HG03457 (cell line): ENCODE results near the gene ZNF576.
A peak's percentile ranks its signal among the peaks of the same experiment; 100 is the strongest.
"Not testable (repeated sequence)": the region's sequence is repeated elsewhere in the genome, so short reads cannot be mapped to it uniquely, and the experiment has no call there.

Experiments used
- ATAC-seq: cut with Tn5 transposase; IDR thresholded peaks from one replicate; pipeline ENCODE4 v1.9.1; 2021; ENCODE audit warnings: moderate number of reproducible peaks; ENCODE audit not compliant: unreplicated experiment

The ZNF576 gene

DNA sequence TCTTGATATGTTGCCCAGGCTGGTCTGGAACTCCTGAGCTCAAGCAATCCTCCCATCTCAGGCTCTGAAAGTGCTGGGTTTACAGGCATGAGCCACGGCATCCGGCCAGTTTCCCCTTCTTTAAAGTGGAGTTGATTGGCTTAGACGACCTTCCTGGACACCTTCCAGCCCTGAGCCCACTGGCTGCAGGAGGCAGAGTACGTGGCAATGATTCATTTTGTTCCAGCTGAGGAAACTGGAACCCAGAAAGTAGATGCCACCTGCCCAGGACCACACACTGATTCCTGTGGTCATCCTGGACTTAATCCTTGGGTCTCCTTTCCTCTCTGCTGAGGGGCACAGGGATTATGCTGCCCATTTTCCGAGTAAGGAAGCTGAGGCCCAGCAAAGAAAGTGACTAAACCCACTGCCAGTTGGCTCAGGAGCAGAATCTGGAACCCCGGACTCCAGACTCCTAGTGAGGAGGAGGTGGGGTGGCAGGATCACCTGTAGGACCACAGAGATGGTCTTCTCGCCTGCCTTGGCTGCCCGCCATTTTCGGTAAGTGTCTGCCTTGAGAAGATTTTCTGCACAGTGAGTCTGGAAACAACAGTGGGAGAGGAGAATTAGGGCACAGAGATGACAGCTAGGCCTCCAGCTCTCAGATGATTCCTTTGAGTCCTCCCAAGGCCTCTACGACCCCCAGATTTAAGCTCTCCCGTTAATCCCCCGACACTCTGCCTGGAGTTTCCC lies 21.8 kb upstream of the ZNF576 start:
- no peak for ATAC-seq

DNA sequence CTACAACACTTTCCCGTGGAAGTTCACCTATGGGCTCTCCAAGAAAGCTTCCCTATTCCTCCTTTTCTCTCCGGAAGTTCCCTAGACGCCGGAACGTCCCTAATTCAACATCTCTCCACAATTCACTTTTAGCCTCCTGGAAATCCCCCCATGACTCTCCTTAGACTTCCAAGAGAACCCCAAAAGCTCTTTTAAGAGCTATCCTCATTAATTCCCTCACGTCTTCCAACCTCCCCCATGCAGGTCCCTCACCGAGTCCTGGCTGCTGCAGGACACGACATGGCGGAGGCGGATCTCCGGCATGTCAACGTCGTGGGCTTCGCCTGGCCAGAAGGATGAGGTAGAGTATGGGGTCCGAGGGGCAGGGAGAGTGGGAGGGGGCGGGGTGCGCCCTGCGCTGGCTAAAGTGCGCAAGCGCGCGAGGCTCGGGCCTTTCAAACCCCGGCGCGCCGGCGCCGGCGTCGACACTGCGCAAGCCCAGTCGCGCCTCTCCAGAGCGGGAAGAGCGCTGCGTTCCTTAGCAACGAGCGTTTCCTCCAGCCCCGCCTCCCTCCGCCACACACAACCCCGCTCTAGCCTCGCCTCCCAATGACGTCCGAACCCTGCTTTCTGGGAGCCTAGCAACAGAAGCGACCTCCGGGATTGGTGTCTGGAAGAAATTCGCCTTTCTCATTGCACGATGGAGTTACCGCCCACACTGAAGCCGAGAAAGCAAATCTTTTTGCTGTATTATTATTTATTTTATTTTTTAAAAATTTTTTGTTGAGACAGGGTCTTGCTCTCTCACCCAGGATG lies 21.0 kb upstream of the ZNF576 start, which contains the start of the genes PINLYP and XRCC1:
Gene PINLYP (plus strand): TSS at position 646 of the 795 bp plus-strand sequence. CDS start 1,391 bp downstream, outside the sequence.
Gene XRCC1 (minus strand): TSS at position 372 of the 795 bp plus-strand sequence. CDS start 69 bp downstream, at position 303.
- ATAC-seq: peak; percentile 83

DNA sequence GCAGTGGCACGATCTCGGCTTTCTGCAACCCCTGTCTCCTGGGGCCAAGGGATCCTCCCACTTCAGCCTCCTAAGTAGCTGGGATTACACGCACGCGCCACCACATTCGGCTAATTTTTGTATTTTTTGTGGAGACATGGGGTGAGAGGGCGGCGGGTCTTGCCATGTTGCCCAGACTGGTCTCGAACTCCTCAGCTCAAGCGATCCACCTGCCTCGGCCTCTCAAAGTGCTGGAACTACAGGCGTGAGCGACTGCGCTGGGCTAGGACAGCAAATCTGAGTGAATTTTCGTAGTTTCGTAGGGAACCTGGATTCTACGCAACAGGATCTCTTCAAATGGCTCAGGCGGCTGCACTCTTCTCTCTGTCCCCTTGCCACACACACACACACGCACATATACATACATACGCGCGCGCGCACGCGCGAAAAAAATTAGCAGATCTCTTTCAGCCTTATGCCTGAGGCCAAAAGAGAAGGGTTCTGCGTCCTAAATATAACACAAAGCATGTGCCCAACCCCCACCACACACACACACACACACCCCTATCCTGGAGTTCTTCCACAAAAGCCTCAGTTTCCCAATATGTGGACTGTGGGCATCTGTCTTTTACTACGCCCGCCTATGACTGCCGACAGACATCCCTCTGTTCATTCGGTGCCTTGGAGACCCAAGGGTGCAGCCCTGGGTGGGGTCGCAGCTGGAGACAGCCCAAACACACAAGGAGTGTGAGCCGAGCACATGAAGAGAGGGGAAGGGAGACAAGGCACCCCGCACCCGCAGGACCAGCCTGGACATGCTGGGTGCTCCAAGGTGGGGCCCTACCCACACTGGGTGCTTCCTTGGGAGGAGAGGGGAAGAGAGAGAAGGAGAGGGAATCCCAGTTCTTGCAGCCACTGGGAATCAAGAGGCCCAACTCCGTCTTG lies 20.2 kb upstream of the ZNF576 start:
- no peak for ATAC-seq

DNA sequence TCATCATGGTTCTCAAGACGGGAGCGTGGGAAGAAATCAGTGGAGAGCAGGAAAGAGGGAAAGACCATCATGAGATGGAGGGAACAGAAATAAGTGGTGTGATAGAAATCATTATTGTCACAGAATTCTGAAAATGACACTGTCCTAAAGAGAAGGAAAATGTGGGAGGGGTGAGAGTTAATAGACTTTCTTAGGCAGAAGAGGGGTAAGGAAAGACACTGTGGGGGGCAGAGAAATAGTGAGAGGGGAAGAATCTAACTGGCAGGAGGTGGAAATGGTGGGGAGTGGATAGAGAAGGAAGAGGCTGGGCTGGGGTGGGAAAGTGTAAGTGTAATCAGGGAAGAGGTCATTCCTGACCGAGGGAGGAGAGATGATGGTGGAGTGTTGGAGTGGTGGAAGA lies 17.6 kb upstream of the ZNF576 start:
- ATAC-seq: no peak

DNA sequence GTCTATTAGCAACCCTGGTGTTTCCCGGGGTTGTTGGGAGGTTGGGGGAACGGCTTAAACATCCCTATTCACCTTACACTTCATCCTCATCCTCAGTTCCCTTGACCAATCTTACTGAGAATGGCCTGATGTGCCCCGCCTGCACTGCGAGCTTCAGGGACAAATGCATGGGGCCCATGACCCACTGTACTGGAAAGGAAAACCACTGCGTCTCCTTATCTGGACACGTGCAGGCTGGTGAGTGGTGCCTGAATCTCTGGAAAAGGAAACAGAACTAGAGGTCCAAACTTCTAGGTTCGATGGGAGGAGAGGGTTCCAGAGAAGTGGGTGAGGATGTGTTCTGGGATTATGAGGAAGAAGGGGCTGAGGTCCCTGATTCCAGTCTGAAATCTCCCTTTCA lies 14.9 kb upstream of the ZNF576 start:
- no peak for ATAC-seq

DNA sequence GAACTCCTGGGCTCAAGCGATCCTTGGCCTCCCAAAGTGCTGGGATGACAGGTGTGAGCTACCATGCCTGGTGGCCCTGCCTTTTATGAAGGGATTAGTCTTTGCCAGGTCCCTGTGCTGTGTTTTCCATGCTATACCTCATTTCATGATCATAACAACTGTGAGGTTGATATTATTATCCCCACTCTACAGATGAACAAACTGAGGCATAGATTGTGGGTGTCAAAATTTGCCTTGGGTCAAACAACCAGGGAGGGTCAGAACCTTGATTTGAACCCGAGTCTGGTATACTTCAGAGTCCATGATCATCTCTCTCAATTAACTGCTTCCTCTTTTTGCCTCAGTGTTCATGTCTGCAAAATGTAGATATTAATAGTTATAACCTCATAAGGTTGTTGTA lies 13.9 kb upstream of the ZNF576 start:
- no peak for ATAC-seq

DNA sequence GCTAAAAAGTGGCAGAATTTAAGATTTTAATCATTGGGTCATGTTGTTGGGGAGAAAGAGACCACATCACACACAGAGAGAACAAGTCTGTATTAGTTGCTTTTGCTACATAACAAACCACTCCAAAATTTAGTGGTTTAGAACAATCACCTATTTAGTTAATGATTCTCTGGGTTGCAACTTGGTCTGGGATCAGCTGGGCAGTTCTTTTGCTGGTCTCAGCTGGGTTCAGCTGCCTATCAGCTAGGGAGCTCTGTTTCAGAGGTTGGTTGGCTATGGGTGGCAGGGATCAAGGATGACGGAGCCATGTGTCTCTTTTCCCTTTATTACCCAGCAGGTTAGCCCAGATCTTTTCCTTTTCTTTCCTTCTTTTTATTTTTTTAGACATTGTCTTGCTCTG lies 11.9 kb upstream of the ZNF576 start:
- ATAC-seq: no peak

DNA sequence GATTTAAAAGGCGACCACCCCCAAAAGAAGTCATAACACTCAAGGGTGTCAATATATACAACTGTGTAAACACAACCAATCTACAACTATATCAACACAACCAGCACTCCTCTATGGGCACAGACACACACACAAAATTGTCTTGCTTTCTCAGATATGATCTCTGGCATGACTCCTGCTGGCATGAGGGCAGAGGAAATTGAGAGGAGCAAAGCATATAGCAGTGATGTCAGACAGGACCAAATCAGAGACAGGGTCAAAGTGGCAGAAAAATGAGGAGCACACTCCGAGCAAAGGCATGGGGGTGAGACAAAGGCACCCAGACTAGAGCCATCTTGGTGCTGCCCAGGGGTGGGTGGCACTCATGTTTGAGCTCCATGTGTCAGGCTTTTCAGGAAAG lies 10.0 kb upstream of the ZNF576 start:
- ATAC-seq: no peak

DNA sequence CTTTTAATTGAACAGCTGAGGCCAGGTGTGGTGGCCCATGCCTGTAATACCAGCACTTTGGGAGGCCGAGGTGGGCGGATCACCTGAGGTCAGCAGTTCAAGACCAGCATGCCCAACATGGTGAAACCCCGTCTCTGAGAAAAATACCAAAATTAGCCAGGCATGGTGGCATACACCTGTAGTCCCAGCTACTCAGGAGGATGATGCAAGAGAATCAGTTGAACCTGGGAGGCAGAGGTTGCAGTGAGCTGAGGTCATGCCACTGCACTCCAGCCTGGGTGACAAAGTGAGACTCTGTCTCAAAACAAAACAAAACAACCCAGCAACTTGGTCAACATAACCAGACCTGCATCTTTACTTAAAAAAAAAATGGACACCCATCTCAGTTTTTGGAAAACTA lies 9.4 kb upstream of the ZNF576 start:
- not testable (repeated sequence) for ATAC-seq

DNA sequence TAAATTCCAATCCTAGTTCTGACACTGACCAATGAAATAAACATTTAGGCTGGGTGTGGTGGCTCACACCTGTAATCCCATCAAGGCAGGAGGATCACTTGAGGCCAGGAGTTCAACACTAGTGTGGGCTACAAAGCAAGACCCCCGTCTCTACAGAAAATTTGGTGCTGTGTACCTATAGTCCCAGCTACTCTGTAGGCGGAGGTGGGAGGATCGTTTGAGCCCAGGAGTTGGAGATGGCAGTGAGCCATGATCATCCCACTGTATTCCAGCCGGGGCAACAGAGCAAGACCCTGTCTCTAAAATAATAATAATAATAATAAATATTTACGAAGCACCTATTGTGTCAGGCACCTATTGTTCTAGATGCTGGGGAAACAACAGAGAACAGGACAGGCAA lies 7.1 kb upstream of the ZNF576 start:
- no peak for ATAC-seq

DNA sequence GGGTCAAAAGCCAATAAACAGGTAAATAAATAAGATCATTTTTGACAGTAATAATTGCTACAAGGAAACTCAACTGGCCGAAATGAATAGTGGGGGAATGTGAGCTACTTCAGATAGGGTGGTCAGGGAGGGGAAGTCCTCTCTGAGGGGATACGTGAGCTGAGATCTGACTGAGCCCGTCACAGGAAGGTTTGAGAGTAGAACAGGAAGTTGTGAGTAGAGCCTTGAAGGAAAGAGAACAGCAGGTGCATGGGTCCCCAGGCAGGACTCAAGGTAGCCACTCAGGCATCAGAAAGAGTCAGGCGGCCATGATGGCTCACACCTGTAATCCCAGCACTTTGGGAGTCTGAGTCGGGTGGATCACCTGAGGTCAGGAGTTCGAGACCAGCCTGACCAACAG lies 6.7 kb upstream of the ZNF576 start:
- ATAC-seq: no peak

DNA sequence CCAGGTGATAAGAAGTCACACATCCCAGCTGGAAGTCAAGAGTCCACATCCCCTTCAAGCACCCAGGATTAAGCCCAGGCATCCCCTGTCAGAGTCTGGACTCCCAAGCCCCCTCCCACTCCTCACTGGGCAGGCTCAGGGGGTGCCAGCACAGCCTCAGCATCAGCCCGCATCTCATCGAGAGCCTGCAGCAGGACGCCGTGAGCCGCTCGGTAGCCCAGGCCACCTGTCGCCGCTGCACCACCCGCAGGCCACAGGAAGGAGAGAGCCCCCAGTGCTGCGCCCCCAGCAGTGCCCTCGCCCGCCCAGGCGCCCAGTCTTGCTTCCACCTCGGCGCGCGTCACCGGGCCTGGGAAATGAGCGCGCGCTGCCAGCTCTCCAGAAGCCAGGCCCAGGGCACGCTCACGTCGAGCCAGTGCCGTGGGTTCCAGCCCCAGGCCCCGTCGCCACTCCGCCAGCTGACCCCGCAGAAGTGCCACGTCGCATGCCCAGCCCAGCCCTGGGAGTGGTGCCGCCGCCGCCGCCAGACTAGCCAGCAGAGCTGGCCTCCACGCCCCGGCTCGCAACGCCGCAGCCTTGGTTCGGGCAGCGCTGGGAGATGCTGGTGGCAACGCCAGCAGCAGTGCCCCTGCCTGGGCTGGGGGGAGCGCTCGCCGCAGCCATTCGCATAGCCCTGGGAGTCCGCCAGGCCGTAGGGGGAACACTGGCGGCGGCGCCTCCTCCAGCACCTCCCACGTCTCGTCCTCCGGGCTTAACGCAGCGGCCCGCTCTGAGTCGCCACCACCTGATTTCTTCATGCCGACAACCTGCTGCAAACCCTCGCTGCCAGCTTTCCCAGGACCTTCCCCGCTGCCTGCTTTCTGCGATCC lies 4.3 kb upstream of the ZNF576 start:
- no peak for ATAC-seq

DNA sequence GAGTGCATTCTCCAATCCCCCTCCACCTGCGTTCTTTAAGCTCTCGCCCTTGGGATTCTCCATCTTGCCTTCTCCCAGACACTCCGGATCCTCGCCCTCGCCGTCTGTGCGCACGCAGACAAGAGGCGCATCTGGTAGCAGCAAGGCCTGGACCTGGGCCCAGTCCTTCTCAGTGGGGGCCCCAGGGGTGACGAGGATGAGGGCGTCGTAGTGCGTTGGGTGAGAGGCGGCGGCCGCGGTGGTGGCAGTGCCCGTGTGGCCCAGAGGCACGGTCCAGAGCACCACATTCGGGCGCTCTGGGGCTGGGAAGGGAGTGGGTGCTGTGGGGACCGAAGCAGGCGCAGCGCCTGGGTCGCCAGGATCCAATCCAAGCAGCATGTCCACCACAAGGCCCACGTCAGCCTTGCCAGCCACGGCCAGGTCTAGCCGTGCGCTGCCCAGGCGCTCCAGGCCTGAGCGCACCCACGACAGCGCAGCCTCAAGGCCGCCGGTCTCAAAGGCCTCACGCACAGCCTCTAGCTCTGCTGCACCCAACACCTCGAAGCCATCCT lies 3.5 kb upstream of the ZNF576 start:
- no peak for ATAC-seq

DNA sequence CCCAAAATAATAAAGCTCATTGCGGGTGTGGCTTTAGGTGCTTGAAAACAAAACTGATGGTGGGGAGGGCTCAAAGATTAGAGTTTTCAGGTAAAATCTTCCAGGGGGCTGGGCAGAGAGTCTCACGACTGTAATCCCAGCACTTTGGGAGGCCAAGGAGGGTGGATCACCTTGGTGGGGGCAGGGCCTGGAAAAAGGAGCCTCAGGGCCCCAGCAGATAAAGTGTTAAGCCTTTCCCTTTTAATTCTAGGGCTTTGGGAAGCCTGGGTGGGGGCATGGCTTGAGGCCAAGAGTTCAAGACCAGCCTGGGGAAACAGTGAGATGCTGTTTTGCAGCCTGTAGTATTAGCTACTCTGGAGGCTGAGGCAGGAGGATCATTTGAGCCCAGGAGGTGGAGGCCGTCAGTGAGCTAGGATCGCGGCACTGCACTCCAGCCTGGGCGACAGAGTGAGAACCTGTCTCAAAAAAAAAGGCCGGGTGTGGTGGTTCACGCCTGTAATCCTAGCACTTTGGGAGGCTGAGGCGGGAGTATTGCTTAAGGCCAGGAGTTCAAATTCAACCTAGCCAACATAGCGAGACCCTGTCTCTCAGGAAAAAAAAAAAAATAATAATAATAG lies 2.2 kb upstream of the ZNF576 start:
- ATAC-seq: no peak

DNA sequence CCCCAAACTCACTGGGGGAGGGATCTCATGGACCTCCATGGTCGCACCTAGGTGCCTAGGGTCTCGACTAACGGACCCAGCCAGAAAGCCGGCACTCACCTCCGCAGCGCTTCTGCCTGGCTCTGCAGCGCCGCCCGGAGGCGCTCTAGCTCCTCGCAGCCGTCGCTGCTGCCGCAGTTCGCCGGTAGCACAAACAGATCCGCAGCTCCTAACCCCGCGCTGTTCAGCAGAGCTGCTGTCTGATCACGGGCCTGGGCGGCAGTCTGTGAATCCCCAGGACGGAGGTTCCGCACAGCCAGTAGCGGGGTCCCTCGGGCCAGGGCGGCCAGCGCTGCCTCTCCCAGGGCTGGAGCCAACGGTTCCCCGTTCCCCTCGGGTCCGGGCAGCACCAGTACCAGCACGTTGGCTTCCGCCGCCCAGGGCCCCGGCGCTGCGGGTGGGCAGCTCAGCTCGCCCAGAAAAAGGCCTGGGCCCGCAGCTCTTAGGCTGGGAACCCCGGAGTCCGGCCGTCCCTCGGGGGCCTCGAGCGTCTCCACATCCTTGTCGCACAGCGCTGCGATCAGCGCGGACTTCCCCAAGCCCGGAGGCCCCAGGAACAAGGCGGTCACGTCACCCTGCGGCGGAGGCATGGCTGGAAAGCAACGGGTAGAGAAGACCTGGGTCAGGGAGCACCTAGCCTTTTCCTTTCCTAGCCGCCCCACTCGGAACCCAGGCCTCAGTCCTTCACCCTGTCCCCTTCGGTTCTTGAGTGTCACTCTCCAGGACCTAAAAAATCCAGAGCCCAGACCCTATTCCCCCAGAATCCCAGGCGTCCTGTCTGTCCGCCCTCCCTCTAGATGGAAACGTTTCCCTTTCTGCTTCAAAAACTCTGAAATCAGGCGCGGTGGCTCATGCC lies 1.4 kb upstream of the ZNF576 start:
- no peak for ATAC-seq

DNA sequence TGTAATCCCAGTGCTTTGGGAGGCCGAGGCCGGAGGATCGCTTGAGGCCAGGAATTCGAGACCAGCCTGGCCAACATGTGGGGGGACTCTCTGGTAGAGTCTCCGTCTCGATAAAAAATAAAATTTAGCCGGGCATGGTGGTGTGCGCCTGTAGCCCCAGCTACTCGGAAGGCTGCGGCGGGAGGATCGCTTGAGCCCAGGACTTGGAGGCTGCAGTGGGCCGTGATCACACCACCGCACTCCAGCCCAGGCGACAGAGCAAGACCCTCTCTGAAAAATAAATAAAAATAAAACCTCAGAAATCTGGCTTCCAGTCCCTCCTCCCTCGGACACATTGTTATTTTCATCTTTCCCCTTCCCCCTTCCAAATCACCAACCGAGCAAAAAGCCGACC lies 793 bp upstream of the ZNF576 start:
- no peak for ATAC-seq

DNA sequence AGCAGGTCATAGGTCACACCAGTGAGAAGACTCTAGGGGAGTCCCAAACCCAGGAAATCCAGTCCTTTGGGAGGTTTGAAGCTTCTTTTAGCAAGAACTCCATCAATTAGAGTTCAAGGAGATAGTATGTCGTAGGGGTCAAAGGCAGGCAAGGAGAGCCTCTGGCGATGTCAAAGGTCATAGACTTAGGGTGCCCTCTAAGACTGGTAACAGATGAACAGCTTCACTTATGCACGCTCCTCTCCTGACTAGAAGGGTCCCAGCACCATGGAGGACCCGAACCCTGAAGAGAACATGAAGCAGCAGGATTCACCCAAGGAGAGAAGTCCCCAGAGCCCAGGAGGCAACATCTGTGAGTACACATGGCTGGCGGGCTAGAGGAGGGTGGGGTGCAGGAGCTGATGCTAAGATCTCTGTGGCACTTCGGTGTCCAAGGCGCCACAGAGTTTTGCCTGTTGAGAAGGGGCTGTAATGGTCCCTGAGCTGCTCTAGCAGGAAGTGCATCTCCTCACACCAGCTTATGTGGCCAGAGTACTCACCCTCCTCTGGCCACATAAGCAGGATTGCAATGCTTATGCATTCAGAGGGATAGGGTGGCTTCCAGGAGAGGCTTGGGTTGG lies 557 bp downstream of the ZNF576 start:
- ATAC-seq: no peak

DNA sequence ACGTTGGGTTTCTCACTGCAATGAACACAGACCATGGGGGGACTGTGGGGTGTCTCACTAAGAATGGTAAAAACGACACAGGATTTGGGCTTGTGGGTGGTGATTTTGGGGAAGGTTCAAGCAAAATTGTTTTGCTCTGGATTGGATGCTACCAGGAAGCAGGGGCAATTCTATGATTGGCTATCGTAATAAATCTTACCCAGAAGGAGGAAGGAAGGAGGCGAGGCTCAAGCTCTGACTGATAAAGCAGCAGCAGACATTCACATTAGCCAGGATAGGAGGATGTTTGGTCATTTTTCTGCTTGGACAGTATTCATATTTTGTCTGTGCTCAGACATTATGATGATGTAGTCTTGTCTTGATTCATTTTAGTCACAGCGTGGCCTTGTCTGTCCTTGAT lies 1.5 kb downstream of the ZNF576 start:
- no peak for ATAC-seq
